HG03565 (cell line): ENCODE data around the gene CREB3.

ENCODE experiments used
- ATAC-seq: cut with Tn5 transposase; IDR thresholded peaks from one replicate; pipeline ENCODE4 v1.9.1; 2021; ENCODE audit warnings: mild to moderate bottlenecking, moderate library complexity; ENCODE audit not compliant: unreplicated experiment

The CREB3 gene

DNA sequence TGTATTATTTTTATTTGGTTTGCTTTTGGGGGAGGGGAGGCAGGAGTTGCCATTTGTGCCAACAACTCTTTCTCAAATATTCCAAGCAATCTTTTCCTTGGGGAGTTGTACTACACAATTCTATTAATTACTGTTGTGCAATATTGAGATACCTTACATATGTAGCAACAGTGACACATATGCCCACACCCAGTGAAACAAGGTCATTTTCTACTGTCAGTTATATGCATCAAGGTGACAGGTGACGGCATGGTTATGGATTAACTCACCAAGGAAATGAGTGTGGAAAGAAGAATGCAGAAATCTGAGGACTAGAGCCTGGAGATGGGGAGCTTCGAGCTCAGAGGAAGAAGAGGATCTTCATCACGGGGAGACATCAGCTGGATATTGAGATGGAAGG, 39.5 kb downstream of the CREB3 start:
- ATAC-seq = no peak

GRCh38 chr9:35774907-35775635, 42.6 kb downstream of the CREB3 start:
- no peak for ATAC-seq

GRCh38 chr9:35776018-35776417, 43.6 kb downstream of the CREB3 start:
- ATAC-seq = no peak

- ATAC-seq = no peak
Measured at GRCh38 chr9:35778496-35778895, 46.0 kb downstream of the CREB3 start.

DNA sequence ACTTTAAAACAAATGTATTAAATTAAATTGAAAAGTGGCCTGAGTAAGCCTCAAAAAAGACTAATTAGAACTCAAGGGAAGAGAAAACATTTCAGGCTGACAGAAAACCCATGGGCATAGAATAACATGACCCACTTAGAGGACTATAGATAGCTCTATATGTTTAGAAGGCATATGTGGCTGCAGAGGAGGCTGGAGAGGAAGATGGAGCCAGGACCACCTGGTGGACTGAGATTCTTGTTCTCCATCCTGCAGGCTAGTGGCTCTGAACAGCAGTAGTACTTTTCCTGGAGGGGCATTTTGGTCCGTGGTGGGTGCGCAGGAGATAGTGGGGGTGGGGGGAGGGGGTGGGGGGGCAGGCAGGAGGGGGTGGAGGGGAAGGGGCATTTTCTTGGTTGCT, 48.6 kb downstream of the CREB3 start:
- no peak for ATAC-seq

DNA sequence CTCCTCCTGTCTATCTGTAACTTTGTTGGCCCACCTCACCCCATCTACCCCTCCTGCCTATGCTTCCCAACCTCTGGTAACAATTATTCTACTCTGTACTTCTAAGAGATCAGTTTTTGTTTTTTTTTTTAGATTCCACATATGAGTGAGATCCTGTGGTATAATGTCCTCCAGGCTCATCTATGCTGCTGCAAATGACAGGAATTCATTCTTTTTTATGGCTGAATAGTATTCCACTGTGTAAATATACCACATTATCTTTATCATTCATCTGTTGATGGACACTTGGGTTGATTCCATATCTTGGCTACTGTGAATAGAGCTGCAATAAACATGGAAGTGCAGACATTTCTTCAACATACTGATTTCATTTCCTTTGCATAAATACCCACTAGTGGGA, 51.0 kb downstream of the CREB3 start:
- ATAC-seq = no peak
